NCI-H748 treated with DMSO at 0.1 percent for 48 hours (cell line): ENCODE data around the gene TTLL11.
"Not testable (repeated sequence)": the region's sequence is repeated elsewhere in the genome, so short reads cannot be mapped to it uniquely, and the experiment has no call there.

Experiments
- DNase-seq: peaks from one replicate; lab custom pipeline; 2025; lab: John Stamatoyannopoulos, UW

Gene TTLL11

GRCh38 chr9:122084026-122084675 lies 9.0 kb downstream of the TTLL11 start:
- DNase-seq = no peak

GRCh38 chr9:122080986-122081385 lies 12.1 kb downstream of the TTLL11 start:
- DNase-seq = no peak

- DNase-seq = no peak
Observed at GRCh38 chr9:122078557-122078956, 14.6 kb downstream of the TTLL11 start.

- DNase-seq = no peak
Observed at GRCh38 chr9:122076773-122077172, 16.3 kb downstream of the TTLL11 start.

- no peak for DNase-seq
Observed at GRCh38 chr9:122076117-122076516, 17.0 kb downstream of the TTLL11 start.

- DNase-seq = no peak
Observed at GRCh38 chr9:122075135-122076030, 17.7 kb downstream of the TTLL11 start.

GRCh38 chr9:122071715-122072114 lies 21.4 kb downstream of the TTLL11 start:
- DNase-seq = no peak

- DNase-seq = no peak
Observed at GRCh38 chr9:122070728-122071515, 22.2 kb downstream of the TTLL11 start.

GRCh38 chr9:122066680-122067079 lies 26.4 kb downstream of the TTLL11 start:
- DNase-seq = not testable (repeated sequence)

GRCh38 chr9:122065923-122066629 lies 27.0 kb downstream of the TTLL11 start:
- no peak for DNase-seq

GRCh38 chr9:122060481-122060880 lies 32.6 kb downstream of the TTLL11 start:
- no peak for DNase-seq

- no peak for DNase-seq
Observed at GRCh38 chr9:122059955-122060324, 33.2 kb downstream of the TTLL11 start.

GRCh38 chr9:122059214-122059954 lies 33.7 kb downstream of the TTLL11 start:
- DNase-seq = no peak

- DNase-seq = no peak
Observed at GRCh38 chr9:122058709-122059108, 34.4 kb downstream of the TTLL11 start.

- DNase-seq = no peak
Observed at GRCh38 chr9:122058051-122058450, 35.1 kb downstream of the TTLL11 start.

GRCh38 chr9:122057211-122057610 lies 35.9 kb downstream of the TTLL11 start:
- DNase-seq = no peak

GRCh38 chr9:122056484-122056883 lies 36.6 kb downstream of the TTLL11 start:
- no peak for DNase-seq

GRCh38 chr9:122055701-122056100 lies 37.4 kb downstream of the TTLL11 start:
- no peak for DNase-seq

GRCh38 chr9:122053567-122054350 lies 39.3 kb downstream of the TTLL11 start:
- DNase-seq = peak; percentile 29

GRCh38 chr9:122053064-122053463 lies 40.0 kb downstream of the TTLL11 start:
- no peak for DNase-seq
